PC-9 (cell line): ENCODE results near the gene IRGC. TPM values are rescaled to one million over a fixed set of nuclear protein-coding genes. Genes with fewer than 3 reads are reported as not detected.

Source experiments
- Bru-seq: library from RNA; stranded (reverse); fragments of 400-500 nt; gene quantifications from one replicate; lab custom pipeline; 2021; lab: Mats Ljungman, UMichigan
- BruChase-seq, 2 experiments: library from RNA; stranded (reverse); fragments of 400-500 nt; gene quantifications; one replicate each; lab custom pipeline; 2021; lab: Mats Ljungman, UMichigan
- BruUV-seq: library from RNA; stranded (reverse); fragments of 400-500 nt; replicated peaks from 2 replicates; lab custom pipeline; 2021; lab: Mats Ljungman, UMichigan
- CTCF ChIA-PET: fragments of 300-600 bp; sonication (Branson Sonifier 250); formaldehyde crosslinking; loops from one replicate; lab custom pipeline; 2022; ENCODE audit warnings: antibody characterized with exemption; lab: Charles Lee
- POLR2A ChIA-PET: fragments of 300-600 bp; sonication (Branson Sonifier 250); formaldehyde crosslinking; loops from one replicate; lab custom pipeline; 2022; ENCODE audit warnings: antibody characterized with exemption; ENCODE audit not compliant: unreplicated experiment; lab: Charles Lee
- DNase-seq, 2 experiments: peaks; one replicate each; pipeline versions ENCODE4 v3.0.0 to v3.0.0-alpha.2; 2015 to 2022; ENCODE audit warnings: mixed read lengths in 1 of 2
- H2AFZ ChIP-seq: fragments of 200-600 bp; sonication (generic); 2 replicates; pipeline ENCODE4 v1.8.1; 2017; ENCODE audit warnings: antibody characterized with exemption
- H3F3A ChIP-seq: fragments of 200-600 bp; sonication (generic); 2 replicates; pipeline ENCODE4 v1.8.1; 2017; ENCODE audit warnings: antibody characterized with exemption, mild to moderate bottlenecking, low read depth; ENCODE audit not compliant: insufficient read depth
- H3K27ac ChIP-seq: fragments of 200-600 bp; sonication (generic); 2 replicates; pipeline ENCODE4 v1.6.1; 2016; ENCODE audit warnings: mixed run types
- H3K27me3 ChIP-seq: fragments of 200-600 bp; sonication (generic); 2 replicates; pipeline ENCODE4 v1.6.1; 2016; ENCODE audit warnings: low read depth, mixed run types; ENCODE audit not compliant: insufficient read depth
- H3K36me3 ChIP-seq: fragments of 200-600 bp; sonication (generic); 2 replicates; pipeline ENCODE4 v1.6.1; 2016; ENCODE audit warnings: low read depth, mixed run types
- H3K4me1 ChIP-seq: fragments of 200-600 bp; sonication (generic); replicated peaks from 2 replicates; pipeline ENCODE4 v1.6.1; 2016; ENCODE audit warnings: mixed run types; ENCODE audit not compliant: insufficient read depth
- H3K4me2 ChIP-seq: fragments of 200-600 bp; sonication (generic); 2 replicates; pipeline ENCODE4 v1.6.1; 2017; ENCODE audit warnings: mixed run types
- H3K4me3 ChIP-seq: fragments of 200-600 bp; sonication (generic); 2 replicates; pipeline ENCODE4 v1.6.1; 2016; ENCODE audit warnings: mixed run types
- H3K79me2 ChIP-seq: fragments of 200-600 bp; sonication (generic); 2 replicates; pipeline ENCODE4 v1.6.1; 2017; ENCODE audit warnings: low read depth, mixed run types
- H3K9me2 ChIP-seq: fragments of 200-600 bp; sonication (generic); 2 replicates; pipeline ENCODE4 v1.8.1; 2017; ENCODE audit warnings: mild to moderate bottlenecking; ENCODE audit not compliant: insufficient read depth
- H3K9me3 ChIP-seq: fragments of 200-600 bp; sonication (generic); 2 replicates; pipeline ENCODE4 v1.8.1; 2016; ENCODE audit warnings: low read depth; ENCODE audit not compliant: insufficient read depth
- H4K20me1 ChIP-seq: fragments of 200-600 bp; sonication (generic); 2 replicates; pipeline ENCODE4 v1.8.1; 2017; ENCODE audit not compliant: insufficient read depth
- EZH2 ChIP-seq: fragments of 200-600 bp; sonication (generic); IDR thresholded peaks from 2 replicates; pipeline ENCODE4 v1.8.0; 2017; ENCODE audit warnings: antibody characterized with exemption, low read depth
- intact Hi-C: fragments of 100-400 bp; cut with micrococcal nuclease; formaldehyde crosslinking; loops from one replicate; pipeline ENCODE4 v1.10.0; 2022; ENCODE audit not compliant: unreplicated experiment
- long read RNA-seq: library from polyadenylated mRNA; stranded (forward); transcript quantifications from one replicate; pipeline ENCODE4 v2.0.0, GENCODE V29; 2022
- total RNA-seq: library from RNA; stranded (reverse); gene quantifications from 2 replicates; pipeline ENCODE4 v1.2.3, GENCODE V29; 2021
- TF ChIP-seq, protein P1 (sequence below): fragments of 200-600 bp; sonication (generic); conservative IDR thresholded peaks from 2 replicates; pipeline ENCODE4 v1.6.1; 2017; ENCODE audit warnings: mixed run types, antibody characterized with exemption, mild to moderate bottlenecking, moderate library complexity

IRGC gene
- not detected in 2 replicates for total RNA-seq
- Bru-seq, nascent RNA, result not detected
- not detected for BruChase-seq, experiment 1, labeled RNA remaining after a 2-hour chase
- not detected for BruChase-seq, experiment 2, labeled RNA remaining after a 6-hour chase
- long read RNA-seq, result 0 reads

DNA sequence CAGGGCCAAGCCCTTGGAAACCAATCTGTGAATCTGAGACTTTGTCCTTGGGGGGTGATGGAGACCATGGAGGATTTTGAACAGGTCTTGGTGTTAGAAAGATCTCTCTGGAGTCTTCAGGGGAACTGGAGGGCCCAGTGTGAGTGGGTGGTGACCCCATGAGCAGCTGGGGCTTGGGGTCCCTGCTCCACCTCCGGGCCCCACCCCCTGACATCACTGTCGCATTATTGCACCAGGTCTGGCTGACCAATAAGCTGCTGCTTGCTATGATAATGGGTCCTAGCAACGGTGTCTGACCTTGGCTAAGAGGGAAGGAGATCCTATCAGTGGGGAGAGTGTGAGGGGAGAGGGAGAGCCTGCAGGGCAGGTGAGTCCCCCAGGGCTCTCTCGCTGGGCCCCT is at the start of gene IRGC:
IRGC (plus strand) TSS at position 301 of the 400 bp plus-strand sequence. CDS start 2,483 bp downstream, outside the sequence.
- POLR2A ChIA-PET, result no interaction called here

GRCh38 chr19:43667126-43667875 is 48.6 kb upstream of the IRGC start:
- no peak for DNase-seq
- Histone ChIP-seq H3F3A (peaks cover 26% of the 10 kb centered on the region), H3K9me3 (no peaks in the 10 kb centered on the region), H3K4me1 (peaks cover 28% of the 10 kb centered on the region), H3K4me3 (no peak overlapping the region), H3K27me3 (no peaks in the 10 kb centered on the region), H2AFZ (no peak overlapping the region), H3K9me2 (no peaks in the 10 kb centered on the region), H3K4me2 (peak overlapping the region; percentile 70), H3K27ac (no peak overlapping the region), H3K79me2 (peaks cover 28% of the 10 kb centered on the region), H3K36me3 (peaks cover 21% of the 10 kb centered on the region), H4K20me1 (peaks cover 24% of the 10 kb centered on the region)
- ChIA-PET POLR2A (no interaction called here), CTCF (interaction anchor here (0.6 kb wide), 1 partner anchor 85 kb away, joined by 3 read pairs; no protein-coding TSS in a partner anchor)
- no TSS peak for BruUV-seq
- no peak for TF ChIP-seq EZH2
- TF ChIP-seq, protein P1, sequence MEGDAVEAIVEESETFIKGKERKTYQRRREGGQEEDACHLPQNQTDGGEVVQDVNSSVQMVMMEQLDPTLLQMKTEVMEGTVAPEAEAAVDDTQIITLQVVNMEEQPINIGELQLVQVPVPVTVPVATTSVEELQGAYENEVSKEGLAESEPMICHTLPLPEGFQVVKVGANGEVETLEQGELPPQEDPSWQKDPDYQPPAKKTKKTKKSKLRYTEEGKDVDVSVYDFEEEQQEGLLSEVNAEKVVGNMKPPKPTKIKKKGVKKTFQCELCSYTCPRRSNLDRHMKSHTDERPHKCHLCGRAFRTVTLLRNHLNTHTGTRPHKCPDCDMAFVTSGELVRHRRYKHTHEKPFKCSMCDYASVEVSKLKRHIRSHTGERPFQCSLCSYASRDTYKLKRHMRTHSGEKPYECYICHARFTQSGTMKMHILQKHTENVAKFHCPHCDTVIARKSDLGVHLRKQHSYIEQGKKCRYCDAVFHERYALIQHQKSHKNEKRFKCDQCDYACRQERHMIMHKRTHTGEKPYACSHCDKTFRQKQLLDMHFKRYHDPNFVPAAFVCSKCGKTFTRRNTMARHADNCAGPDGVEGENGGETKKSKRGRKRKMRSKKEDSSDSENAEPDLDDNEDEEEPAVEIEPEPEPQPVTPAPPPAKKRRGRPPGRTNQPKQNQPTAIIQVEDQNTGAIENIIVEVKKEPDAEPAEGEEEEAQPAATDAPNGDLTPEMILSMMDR, result no peak
- intact Hi-C loops, result no loop called here

More for the DNA sequence above, at the start of gene IRGC:
- no peaks in the 10 kb centered on the region for H4K20me1 ChIP-seq
- CTCF ChIA-PET, result no interaction called here
- H3K79me2 ChIP-seq, result no peaks in the 10 kb centered on the region
- DNase-seq, result no peak
- H2AFZ ChIP-seq, result no peak within 1 kb of the TSS
- no peaks in the 10 kb centered on the region for H3K9me2 ChIP-seq
- H3K27me3 ChIP-seq, result no peaks in the 10 kb centered on the region
- no peak within 1 kb of the TSS for H3K4me2 ChIP-seq
- no peak within 1 kb of the TSS for H3K4me3 ChIP-seq
- intact Hi-C loops, result no loop called here
- no peaks in the 10 kb centered on the region for H3K9me3 ChIP-seq
- peaks cover 21% of the 10 kb centered on the region for H3F3A ChIP-seq
- peaks cover 14% of the 10 kb centered on the region; the same call in 1 of the 2 replicates for H3K4me1 ChIP-seq
- TF ChIP-seq EZH2, result no peak
- TF ChIP-seq, protein P1, result no peak
- no peak within 1 kb of the TSS for H3K27ac ChIP-seq
- no peaks in the 10 kb centered on the region for H3K36me3 ChIP-seq
- BruUV-seq, result no TSS peak

- BruUV-seq, result no TSS peak
- intact Hi-C loops, result loop anchor here (1.0 to 2.0 kb wide), 3 partner anchors 19 to 117 kb away; no protein-coding TSS in a partner anchor
- no peak for DNase-seq
- no peaks in the 10 kb centered on the region for H3K9me2 ChIP-seq
- H3K79me2 ChIP-seq, result peaks cover 28% of the 10 kb centered on the region
- no peak overlapping the region for H3K27ac ChIP-seq
- H4K20me1 ChIP-seq, result peaks cover 24% of the 10 kb centered on the region
- ChIA-PET POLR2A (interaction anchor here (0.5 to 1.3 kb wide), 28 partner anchors 11 to 1421 kb away, joined by 3 to 35 read pairs (median 6); partner anchors contain the start of genes IRGQ, SMG9, ZNF575 and ZNF576), CTCF (interaction anchor here (0.6 to 1.6 kb wide), 21 partner anchors 16 to 1963 kb away, joined by 3 to 8 read pairs (median 3); partner anchors contain the start of genes KCNN4 and ZNF575)
- peaks cover 28% of the 10 kb centered on the region for H3F3A ChIP-seq
- H3K4me1 ChIP-seq, result peaks cover 31% of the 10 kb centered on the region
- peaks cover 21% of the 10 kb centered on the region for H3K36me3 ChIP-seq
- H3K9me3 ChIP-seq, result no peaks in the 10 kb centered on the region
- TF ChIP-seq EZH2, result no peak
- TF ChIP-seq, protein P1, result no peak
- no peak overlapping the region for H2AFZ ChIP-seq
- H3K27me3 ChIP-seq, result no peaks in the 10 kb centered on the region
- H3K4me2 ChIP-seq, result peak overlapping the region; percentile 70
- H3K4me3 ChIP-seq, result peak overlapping the region; percentile 52; the same call in 1 of the 2 replicates
Observed at GRCh38 chr19:43667876-43668405, 47.9 kb upstream of the IRGC start.
